Stimulated activated CD8-positive, alpha-beta memory T cell treated with anti-CD3 and anti-CD28 coated beads, Interleukin-15, amount 100 ng/mL, for 1 hour (primary cell): ENCODE measurements around the gene GH2.
"Not testable (repeated sequence)": the region's sequence is repeated elsewhere in the genome, so short reads cannot be mapped to it uniquely, and the experiment has no call there.

Experiments
- DNase-seq: peaks from one replicate; pipeline ENCODE4 v3.0.0-alpha.2; 2020; ENCODE audit warnings: low read depth

GH2 gene

GRCh38 chr17:63874061-63874626 lies 7.6 kb downstream of the GH2 start:
- not testable (repeated sequence) for DNase-seq

DNA sequence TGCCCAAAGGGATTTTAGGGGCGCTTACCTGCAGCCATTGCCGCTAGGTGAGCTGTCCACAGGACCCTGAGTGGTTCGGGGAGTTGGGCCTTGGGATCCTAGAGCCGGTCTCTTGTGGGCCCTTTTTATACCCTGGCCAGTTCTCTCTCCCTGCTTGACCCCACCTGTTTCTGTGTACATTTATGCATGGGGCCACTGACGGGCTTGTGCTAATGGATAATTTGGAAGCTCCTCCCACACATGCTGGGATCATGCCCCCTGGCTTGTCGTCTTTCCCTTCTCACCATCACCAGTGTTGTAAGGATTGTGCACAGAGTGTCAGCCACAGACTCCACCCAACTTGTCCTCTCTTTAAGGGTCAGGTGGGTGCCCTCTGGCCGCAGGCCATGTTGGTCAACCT lies 8.2 kb downstream of the GH2 start, which contains the start of gene CSH2:
CSH2 (minus strand) TSS at position 101 of the 400 bp plus-strand sequence; CDS start at position 38, 63 bp downstream.
- DNase-seq = not testable (repeated sequence)

GRCh38 chr17:63871646-63872365 lies 9.9 kb downstream of the GH2 start:
- not testable (repeated sequence) for DNase-seq

GRCh38 chr17:63870292-63870665 lies 11.5 kb downstream of the GH2 start:
- not testable (repeated sequence) for DNase-seq

- not testable (repeated sequence) for DNase-seq
These were observed 12.1 kb downstream of the GH2 start for GRCh38 chr17:63869491-63870291.

GRCh38 chr17:63866625-63867024 lies 15.1 kb downstream of the GH2 start:
- not testable (repeated sequence) for DNase-seq

DNA sequence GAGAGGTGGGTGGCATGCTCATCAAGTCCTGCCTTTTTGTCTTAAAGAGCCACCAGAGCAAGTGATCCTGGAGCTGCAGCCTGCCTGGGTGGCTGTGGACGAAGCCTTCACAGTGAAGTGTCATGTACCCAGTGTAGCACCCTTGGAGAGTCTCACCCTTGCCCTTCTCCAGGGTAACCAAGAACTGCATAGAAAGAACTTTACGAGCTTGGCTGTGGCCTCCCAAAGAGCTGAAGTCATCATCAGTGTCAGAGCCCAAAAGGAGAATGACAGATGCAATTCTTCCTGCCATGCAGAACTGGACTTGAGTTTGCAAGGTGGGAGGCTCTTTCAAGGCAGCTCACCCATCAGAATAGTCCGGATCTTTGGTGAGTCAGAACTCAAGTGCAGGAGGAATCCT lies 22.5 kb downstream of the GH2 start:
- DNase-seq = no peak

- not testable (repeated sequence) for DNase-seq
These were observed 25.3 kb downstream of the GH2 start for GRCh38 chr17:63856425-63856824.

- no peak for DNase-seq
These were observed 26.6 kb downstream of the GH2 start for GRCh38 chr17:63855185-63855584.

GRCh38 chr17:63854709-63855108 lies 27.0 kb downstream of the GH2 start:
- no peak for DNase-seq

DNA sequence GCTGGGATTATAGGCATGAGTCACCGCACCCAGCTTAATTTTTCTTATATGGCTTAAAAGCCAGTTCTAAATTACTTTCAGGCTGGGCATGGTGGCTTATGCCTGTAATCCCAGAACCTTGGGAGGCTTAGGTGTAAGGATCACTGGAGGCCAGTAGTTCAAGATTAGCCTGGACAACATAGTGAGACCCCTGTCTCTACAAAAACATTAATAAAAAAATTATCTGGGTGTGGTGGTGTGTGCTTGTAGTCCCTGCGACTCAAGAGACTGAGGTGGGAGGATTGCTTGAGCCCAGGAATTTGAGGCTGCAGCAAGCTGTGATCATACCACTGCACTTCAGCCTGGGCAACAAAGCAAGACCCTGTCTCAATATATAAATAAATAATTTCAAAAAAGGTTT lies 28.5 kb downstream of the GH2 start:
- DNase-seq = no peak

GRCh38 chr17:63850401-63850800 lies 31.3 kb downstream of the GH2 start:
- no peak for DNase-seq

DNA sequence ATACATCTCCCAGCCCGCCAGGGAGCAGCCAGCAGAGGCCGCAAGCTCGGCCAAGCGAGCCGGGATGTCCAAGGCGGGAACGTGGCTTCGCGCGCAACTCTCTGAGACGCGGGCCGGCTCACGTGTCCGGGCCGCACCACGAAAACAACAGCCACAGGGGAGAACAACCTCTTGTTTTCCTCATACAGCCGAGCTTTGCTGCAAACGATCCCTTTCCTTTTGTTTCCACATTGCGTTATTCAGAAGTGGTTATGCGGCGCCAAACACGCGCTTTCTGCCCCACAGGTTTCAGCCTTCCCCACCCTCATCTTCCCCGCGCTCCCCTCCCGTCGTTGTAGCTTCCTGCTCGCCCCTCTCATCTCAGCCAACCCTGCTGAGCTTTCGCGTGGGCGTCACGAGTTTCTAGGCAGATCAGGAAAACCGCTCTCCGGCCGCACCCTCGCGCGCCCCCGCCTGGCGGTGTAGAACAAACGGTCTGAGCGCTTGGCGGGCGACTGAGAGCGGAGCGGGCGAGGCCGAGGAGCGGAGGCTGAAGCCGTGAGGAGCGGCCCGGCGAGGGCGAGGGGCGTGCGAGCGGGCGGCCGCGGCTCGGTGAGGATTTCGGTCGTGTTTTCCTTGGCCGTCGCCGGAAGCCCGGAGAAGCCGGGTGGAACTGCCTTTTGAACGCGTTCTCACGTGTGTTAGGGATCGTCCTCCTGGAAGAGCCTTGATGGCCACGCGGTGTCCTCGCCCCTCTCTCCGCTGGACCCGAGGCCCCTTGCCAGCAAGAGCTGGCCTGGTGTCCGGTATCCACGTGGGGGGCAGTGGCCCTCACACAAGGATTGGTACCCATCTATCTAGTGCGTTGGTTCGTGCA lies 32.7 kb downstream of the GH2 start:
- DNase-seq = peak; percentile 92

DNA sequence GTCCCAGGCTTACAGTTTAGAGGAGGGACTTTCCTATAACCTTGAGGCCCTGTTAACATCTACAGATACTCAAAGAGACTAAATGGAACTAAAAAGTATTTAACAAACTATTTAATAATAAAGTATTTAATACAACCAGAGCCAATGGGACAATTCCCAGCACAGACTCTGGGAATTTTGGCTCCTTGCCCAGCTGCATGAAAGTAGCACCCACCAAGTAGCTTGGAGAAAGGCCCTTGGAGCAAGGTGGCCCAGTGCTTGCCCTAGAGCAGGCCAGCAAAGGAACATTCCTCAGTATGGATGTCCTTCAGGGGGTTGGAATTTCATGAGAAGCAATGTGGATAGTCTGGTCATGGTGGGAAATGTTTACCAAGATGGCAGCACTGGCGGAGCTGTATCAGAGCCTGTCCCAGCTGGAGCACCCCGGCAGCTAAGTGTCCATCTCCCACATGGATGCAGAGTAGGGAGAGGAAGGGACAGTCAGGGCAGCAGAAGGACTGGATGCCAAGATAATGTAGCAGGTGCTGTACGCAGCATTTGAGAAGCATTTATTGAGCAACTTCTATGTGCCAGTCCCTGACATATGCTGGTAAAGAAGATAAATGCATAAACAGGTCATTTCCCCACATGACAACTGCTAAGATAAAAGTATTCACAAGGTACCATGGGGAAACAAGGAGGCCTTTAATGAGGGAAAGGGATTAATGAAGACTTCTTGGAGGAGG lies 34.1 kb downstream of the GH2 start:
- DNase-seq = no peak

DNA sequence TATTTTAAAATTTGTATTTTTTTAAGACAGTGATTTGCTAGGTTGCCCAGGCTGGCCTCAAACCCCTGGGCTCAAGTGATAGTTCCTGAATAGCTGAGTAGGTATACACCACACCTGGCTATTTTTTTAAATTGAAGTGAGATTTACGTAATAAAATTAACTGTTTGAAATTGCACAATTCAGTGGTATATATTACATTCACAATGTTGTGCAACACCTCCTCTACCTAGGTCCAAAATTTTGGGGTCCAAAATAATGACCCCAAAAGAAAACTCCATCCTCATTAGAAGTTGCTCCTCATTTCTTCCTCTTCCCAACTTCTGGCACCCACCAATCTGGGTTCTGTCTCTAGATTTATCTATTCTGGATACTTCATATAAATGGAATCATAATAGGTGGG lies 36.2 kb downstream of the GH2 start:
- DNase-seq = no peak

GRCh38 chr17:63843910-63844677 lies 37.6 kb downstream of the GH2 start:
- DNase-seq = no peak

DNA sequence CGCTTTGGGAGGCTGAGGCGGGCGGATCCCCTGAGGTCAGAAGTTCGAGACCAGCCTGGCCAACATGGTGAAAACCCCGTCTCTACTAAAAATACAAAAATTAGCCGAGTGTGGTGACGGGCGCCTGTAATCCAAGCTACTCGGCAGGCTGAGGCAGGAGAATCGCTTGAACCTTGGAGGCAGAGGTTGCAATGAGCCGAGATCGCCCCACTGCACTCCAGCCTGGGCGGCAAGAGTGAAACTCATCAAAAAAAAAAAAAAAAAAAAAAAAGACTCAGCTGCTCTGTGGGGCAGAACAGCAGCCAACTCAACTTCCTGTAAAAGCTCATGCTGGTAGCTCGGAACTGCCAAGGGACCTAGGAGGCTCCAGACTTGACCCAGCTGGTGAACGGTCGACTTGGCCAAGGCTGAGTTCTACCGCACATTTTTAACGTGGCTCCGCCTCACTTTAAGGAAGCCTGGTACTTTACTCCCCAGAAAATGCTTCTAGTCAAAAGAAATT lies 38.3 kb downstream of the GH2 start:
- DNase-seq = not testable (repeated sequence)

DNA sequence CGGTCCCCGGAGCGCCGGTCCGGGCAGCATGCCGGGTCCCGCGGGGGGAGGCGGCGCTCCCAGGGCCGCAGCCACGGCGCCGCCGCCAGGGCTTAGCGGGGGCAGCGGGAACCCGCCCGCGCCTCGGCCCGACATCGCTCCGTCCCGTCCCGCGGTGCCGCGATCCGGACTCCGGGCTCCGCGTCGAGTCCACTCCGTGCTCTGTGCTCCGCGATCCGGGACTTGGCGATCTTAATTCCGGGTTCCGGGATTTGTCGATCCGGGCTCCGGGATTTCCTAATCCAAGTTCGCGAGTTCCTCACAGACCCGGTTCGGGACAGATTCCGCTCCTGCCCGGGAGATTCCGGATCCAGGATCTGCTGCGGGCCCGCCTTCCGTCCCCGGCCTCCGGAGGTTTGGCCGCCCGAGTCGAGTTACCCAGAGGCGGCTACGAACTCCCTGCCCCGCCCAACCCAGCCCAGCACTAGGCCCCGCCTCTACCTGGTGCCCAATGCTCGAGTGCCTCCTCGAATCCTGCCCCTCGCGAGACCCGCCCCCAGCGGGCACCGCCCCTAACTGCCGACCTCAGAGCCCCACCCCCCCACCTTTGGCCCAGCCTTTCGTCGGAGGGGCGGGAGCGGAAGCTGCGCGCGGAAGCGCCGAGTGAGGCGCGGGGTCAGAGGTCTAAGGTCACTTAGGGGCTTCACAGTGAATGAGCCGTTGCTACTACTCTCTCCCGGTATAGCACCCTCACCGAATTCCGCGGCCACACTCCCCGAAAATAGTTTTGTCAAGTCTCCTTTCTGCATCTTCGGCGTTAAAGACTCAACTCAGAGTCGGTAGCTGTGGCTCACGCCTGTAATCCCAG lies 39.0 kb downstream of the GH2 start, which contains the start of gene SMARCD2:
SMARCD2 (minus strand) TSS at position 146 of the 847 bp plus-strand sequence; CDS start at position 135, 11 bp downstream.
- peak; percentile 98 for DNase-seq

- DNase-seq = no peak
These were observed 39.6 kb downstream of the GH2 start for GRCh38 chr17:63842173-63842539.
